K562 (cell line): ENCODE results near the gene SPRY2. TPM values are rescaled to one million over a fixed set of nuclear protein-coding genes. Genes with fewer than 3 reads are reported as not detected.

Experiments used
- ATAC-seq: fragments of 200-7000 bp; cut with Tn5 transposase; 3 replicates; pipeline ENCODE4 v1.9.1; 2020; ENCODE audit warnings: moderate library complexity
- BruUV-seq: library from RNA; stranded (reverse); fragments of 400-500 nt; replicated peaks from 2 replicates; lab custom pipeline; 2021; lab: Mats Ljungman, UMichigan
- CTCF ChIA-PET: fragments of 300-600 bp; formaldehyde crosslinking; extraction: SDS; loops from one replicate; lab custom pipeline; 2021; ENCODE audit warnings: low intra/inter-chr PET ratio; lab: Yijun Ruan, JAX
- POLR2A ChIA-PET: fragments of 300-600, 350-650 bp; sonication (Branson Sonifier 250); formaldehyde crosslinking; extraction: SDS; loops from one replicate; lab custom pipeline; 2021; ENCODE audit warnings: antibody characterized with exemption, inconsistent platforms; lab: Yijun Ruan, JAX
- DNase-seq, 4 experiments: peaks; one replicate each; pipeline versions ENCODE4 v3.0.0 to v3.0.0-alpha.2; 2011 to 2018; ENCODE audit warnings: low spot score in 3 of 4, mixed read lengths in 3 of 4; ENCODE audit errors: extremely low read depth in 1 of 4
- FAIRE-seq: peaks from 2 replicates; lab custom pipeline; 2011; peaks lifted over from hg19 to GRCh38; lab: Jason Lieb, UNC
- H2AFZ ChIP-seq: 2 replicates; pipeline ENCODE4 v1.6.0; 2011; ENCODE audit warnings: low read depth, low read length, control low read depth, inconsistent platforms
- H3K27ac ChIP-seq: fragments of 200-600 bp; 3 replicates; pipeline ENCODE4 v1.8.0; 2011; ENCODE audit warnings: low read depth, mild to moderate bottlenecking, control low read depth, inconsistent platforms, low read length, moderate library complexity, mixed read lengths; ENCODE audit errors: extremely low read depth
- H3K27me3 ChIP-seq, 2 experiments: fragments of 300-600 bp in 1 of 2; 2 replicates in 1 of 2; 3 replicates in 1 of 2; pipeline versions ENCODE4 v1.6.0 to v1.8.0; 2011; ENCODE audit warnings: inconsistent platforms in 2 of 2, low read length in 2 of 2, mild to moderate bottlenecking in 1 of 2, mixed read lengths in 1 of 2, moderate library complexity in 1 of 2; ENCODE audit not compliant: control insufficient read depth in 2 of 2, insufficient read depth in 2 of 2
- H3K36me3 ChIP-seq: fragments of 300-600 bp; 3 replicates; pipeline ENCODE4 v1.8.0; 2011; ENCODE audit warnings: mild to moderate bottlenecking, low read length, inconsistent platforms; ENCODE audit not compliant: control insufficient read depth, insufficient read depth
- H3K4me1 ChIP-seq, 2 experiments: fragments of 200-600 bp in 1 of 2; replicated peaks in 1 of 2; 2 replicates in 1 of 2; 3 replicates in 1 of 2; pipeline versions ENCODE4 v1.5.1 to v1.8.0; 2011; ENCODE audit warnings: inconsistent platforms in 2 of 2, low read length in 2 of 2, mild to moderate bottlenecking in 1 of 2, mixed read lengths in 1 of 2, moderate library complexity in 1 of 2; ENCODE audit not compliant: control insufficient read depth in 2 of 2, insufficient read depth in 2 of 2
- H3K4me2 ChIP-seq: 2 replicates; pipeline ENCODE4 v1.6.1; 2011; ENCODE audit warnings: low read length, control low read depth, inconsistent platforms, mixed read lengths; ENCODE audit not compliant: insufficient read depth
- H3K4me3 ChIP-seq: fragments of 200-600 bp; sonication (generic), shearing (Covaris generic); 2 replicates; pipeline ENCODE4 v1.5.1; 2016; ENCODE audit warnings: control low read depth, inconsistent platforms
- H3K79me2 ChIP-seq: fragments of 200-600 bp; 3 replicates; pipeline ENCODE4 v1.8.0; 2011; ENCODE audit warnings: low read length, inconsistent platforms; ENCODE audit not compliant: control insufficient read depth, insufficient read depth
- H3K9ac ChIP-seq, 2 experiments: 2 replicates each; pipeline versions ENCODE4 v1.6.0 to v1.6.1; 2011; ENCODE audit warnings: low read depth in 2 of 2, low read length in 2 of 2, control low read depth in 1 of 2, inconsistent platforms in 1 of 2, mild to moderate bottlenecking in 1 of 2, mixed read lengths in 1 of 2; ENCODE audit not compliant: insufficient read depth in 1 of 2
- H3K9me1 ChIP-seq: one replicate; pipeline ENCODE4 v1.6.0; 2011; ENCODE audit warnings: inconsistent platforms, mild to moderate bottlenecking, low read length, moderate library complexity; ENCODE audit not compliant: control insufficient read depth, insufficient read depth
- H3K9me3 ChIP-seq: replicated peaks from 2 replicates; pipeline ENCODE4 v1.5.1; 2011; ENCODE audit warnings: low read depth, low read length, inconsistent platforms; ENCODE audit not compliant: control insufficient read depth, insufficient read depth
- H4K20me1 ChIP-seq: replicated peaks from 2 replicates; pipeline ENCODE4 v1.6.1; 2011; ENCODE audit warnings: low read length, inconsistent platforms, mixed read lengths; ENCODE audit not compliant: control insufficient read depth, insufficient read depth
- ATF1 ChIP-seq, 2 experiments: fragments of 450-650 bp in 1 of 2; IDR thresholded peaks; 2 replicates each; pipeline ENCODE4 v1.6.1; 2016; ENCODE audit warnings: missing compliant biosample characterization in 1 of 2, missing genetic modification characterization in 1 of 2
- CBX3 ChIP-seq, 2 experiments: IDR thresholded peaks; 1 replicate in 1 of 2; 2 replicates in 1 of 2; pipeline ENCODE4 v1.6.1; 2012; ENCODE audit warnings: inconsistent platforms in 2 of 2, low read length in 2 of 2, borderline replicate concordance in 1 of 2, control low read depth in 1 of 2
- EWSR1 ChIP-seq: fragments of 450-650 bp; IDR thresholded peaks from 2 replicates; pipeline ENCODE4 v1.6.1; 2018; ENCODE audit warnings: borderline replicate concordance, mild to moderate bottlenecking, low read depth, moderate library complexity; ENCODE audit not compliant: partially characterized antibody
- KHSRP ChIP-seq: fragments of 450-650 bp; IDR thresholded peaks from 2 replicates; pipeline ENCODE4 v1.6.1; 2017
- NFIC ChIP-seq: fragments of 450-650 bp; IDR thresholded peaks from 2 replicates; pipeline ENCODE4 v1.6.1; 2017; ENCODE audit warnings: mild to moderate bottlenecking, inconsistent platforms
- SETDB1 ChIP-seq: IDR thresholded peaks from one replicate; pipeline ENCODE4 v1.6.1; 2012; ENCODE audit warnings: low read length, control low read depth, inconsistent platforms
- SMAD2 ChIP-seq: fragments of 150-350 bp; IDR thresholded peaks from 2 replicates; pipeline ENCODE4 v1.6.1; 2014; ENCODE audit warnings: low read depth, mild to moderate bottlenecking, low read length
- SMAD4 ChIP-seq: fragments of 250-450 bp; sonication (Bioruptor Pico); conservative IDR thresholded peaks from 2 replicates; pipeline ENCODE4 v1.8.0; 2021; ENCODE audit warnings: inconsistent platforms, mild to moderate bottlenecking, moderate library complexity
- SRF ChIP-seq, 2 experiments: fragments of 250-450, 450-650 bp in 1 of 2; sonication (Bioruptor Pico) in 1 of 2; sonication (generic) in 1 of 2; formaldehyde crosslinking; IDR thresholded peaks; 2 replicates each; pipeline versions ENCODE4 v1.5.0 to v1.5.1; 2020 to 2022; ENCODE audit warnings: mild to moderate bottlenecking in 1 of 2, missing genetic modification reagents in 1 of 2
- SRSF7 ChIP-seq: fragments of 200-400 bp; formaldehyde crosslinking; optimal IDR thresholded peaks from 2 replicates; pipeline ENCODE3; 2017; ENCODE audit warnings: mild to moderate bottlenecking, low read depth, low read length
- TAF15 ChIP-seq: fragments of 200-400 bp; formaldehyde crosslinking; IDR thresholded peaks from 2 replicates; pipeline ENCODE4 v1.6.1; 2017; ENCODE audit warnings: mild to moderate bottlenecking, low read depth, low read length, moderate library complexity
- YBX1 ChIP-seq: fragments of 450-650 bp; IDR thresholded peaks from 2 replicates; pipeline ENCODE4 v1.7.1; 2016; ENCODE audit warnings: mild to moderate bottlenecking
- ZNF778 ChIP-seq: fragments of 450-650 bp; formaldehyde crosslinking; IDR thresholded peaks from 2 replicates; pipeline ENCODE4 v1.4.0; 2020; ENCODE audit warnings: mild to moderate bottlenecking, moderate library complexity
- in situ Hi-C: fragments of 300-500 bp; cut with MboI; formaldehyde crosslinking; loops from 4 replicates; pipeline ENCODE4 v1.15.0; 2018; ENCODE audit warnings: inconsistent platforms, mixed read lengths
- intact Hi-C: fragments of 100-400 bp; cut with micrococcal nuclease; formaldehyde crosslinking; loops from 2 replicates; pipeline ENCODE4 v1.14.2; 2022
- polyA plus RNA-seq, 8 experiments: library from polyadenylated mRNA; depleted of rRNA in 4 of 8; stranded (reverse) in 5 of 8; unstranded in 3 of 8; fragments of >200 nt; fragmentation: Nextera tagmentation in 2 of 8; fragmentation: Illumina TruSeq in 1 of 8; extraction: Ambion mirVana in 2 of 8; extraction: Trizol in 1 of 8; gene quantifications; 2 replicates each; pipeline versions ENCODE4 v1.2.1 to v1.2.3, GENCODE V29; 2011 to 2014; ENCODE audit warnings: inconsistent platforms in 1 of 8, missing spikeins in 1 of 8
- total RNA-seq, 7 experiments: library from RNA; depleted of rRNA in 6 of 7; stranded (reverse); fragments of >200 nt in 6 of 7; fragmentation: Illumina TruSeq in 2 of 7; extraction: Trizol in 2 of 7; gene quantifications; 2 replicates each; pipeline versions ENCODE4 v1.2.1 to v1.2.3, GENCODE V29; 2011 to 2021; ENCODE audit warnings: low replicate concordance in 1 of 7
- TF ChIP-seq, protein P1 (sequence below): fragments of 150-350 bp; conservative IDR thresholded peaks from 2 replicates; pipeline ENCODE4 v1.6.1; 2014; ENCODE audit warnings: low read length
- TF ChIP-seq, protein P2 (sequence below): sonication (generic); formaldehyde crosslinking; IDR thresholded peaks from 2 replicates; pipeline ENCODE4 v1.5.0; 2020; ENCODE audit warnings: missing genetic modification reagents
- TF ChIP-seq, protein P3 (sequence below): sonication (generic); formaldehyde crosslinking; IDR thresholded peaks from 2 replicates; pipeline ENCODE4 v1.8.1; 2023; ENCODE audit warnings: missing genetic modification reagents, mild to moderate bottlenecking, borderline replicate concordance

The SPRY2 gene
- total and polyA plus RNA-seq, 9 of the 15 experiments (the other 6 are each of a cell fraction or from before 2014, with no cell fraction given): 1.8 to 7.8 (median 3.4) TPM

DNA sequence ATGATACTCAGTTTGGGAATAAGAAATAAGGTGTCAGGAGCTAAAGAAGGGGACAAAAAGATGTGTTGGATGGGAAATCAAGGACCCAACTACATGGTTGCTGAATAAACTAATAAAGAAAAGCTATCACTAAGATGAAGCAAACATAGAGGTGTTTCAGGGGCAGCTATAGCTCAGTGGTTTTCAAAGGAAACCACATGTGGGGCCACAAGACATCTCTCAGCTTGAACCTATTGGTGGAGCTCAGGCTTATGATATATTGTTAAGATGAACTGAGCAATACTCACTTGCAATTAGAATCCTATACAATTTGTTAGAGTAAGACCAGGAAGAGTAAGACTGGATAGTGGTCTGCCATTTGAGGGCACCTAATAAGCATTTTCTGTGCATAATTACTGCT is 45.1 kb upstream of the SPRY2 start:
- CTCF ChIA-PET: no interaction called here
- no peak for ATAC-seq
- TF ChIP-seq, protein P1, sequence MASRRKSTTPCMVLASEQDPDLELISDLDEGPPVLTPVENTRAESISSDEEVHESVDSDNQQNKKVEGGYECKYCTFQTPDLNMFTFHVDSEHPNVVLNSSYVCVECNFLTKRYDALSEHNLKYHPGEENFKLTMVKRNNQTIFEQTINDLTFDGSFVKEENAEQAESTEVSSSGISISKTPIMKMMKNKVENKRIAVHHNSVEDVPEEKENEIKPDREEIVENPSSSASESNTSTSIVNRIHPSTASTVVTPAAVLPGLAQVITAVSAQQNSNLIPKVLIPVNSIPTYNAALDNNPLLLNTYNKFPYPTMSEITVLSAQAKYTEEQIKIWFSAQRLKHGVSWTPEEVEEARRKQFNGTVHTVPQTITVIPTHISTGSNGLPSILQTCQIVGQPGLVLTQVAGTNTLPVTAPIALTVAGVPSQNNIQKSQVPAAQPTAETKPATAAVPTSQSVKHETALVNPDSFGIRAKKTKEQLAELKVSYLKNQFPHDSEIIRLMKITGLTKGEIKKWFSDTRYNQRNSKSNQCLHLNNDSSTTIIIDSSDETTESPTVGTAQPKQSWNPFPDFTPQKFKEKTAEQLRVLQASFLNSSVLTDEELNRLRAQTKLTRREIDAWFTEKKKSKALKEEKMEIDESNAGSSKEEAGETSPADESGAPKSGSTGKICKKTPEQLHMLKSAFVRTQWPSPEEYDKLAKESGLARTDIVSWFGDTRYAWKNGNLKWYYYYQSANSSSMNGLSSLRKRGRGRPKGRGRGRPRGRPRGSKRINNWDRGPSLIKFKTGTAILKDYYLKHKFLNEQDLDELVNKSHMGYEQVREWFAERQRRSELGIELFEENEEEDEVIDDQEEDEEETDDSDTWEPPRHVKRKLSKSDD: no peak
- TF ChIP-seq EWSR1 (no peak), ATF1 (CRISPR knock-in tag; IDR thresholded peaks at IDR 0.05) (no peak), ATF1 (tag; IDR thresholded peaks at IDR 0.05) (no peak), SMAD2 (no peak), CBX3 (IDR thresholded peaks at IDR 0.05; ENCODE audit: borderline replicate concordance in 1 of 2, low read length in 2 of 2) (no peak), NFIC (no peak), SMAD4 (CRISPR knock-in tag) (no peak), YBX1 (no peak), SRF (CRISPR knock-in tag; IDR thresholded peaks at IDR 0.05) (no peak), KHSRP (no peak), TAF15 (no peak), SETDB1 (no peak), SRSF7 (no peak), ZNF778 (CRISPR knock-in tag) (no peak)
- TF ChIP-seq, protein P2, sequence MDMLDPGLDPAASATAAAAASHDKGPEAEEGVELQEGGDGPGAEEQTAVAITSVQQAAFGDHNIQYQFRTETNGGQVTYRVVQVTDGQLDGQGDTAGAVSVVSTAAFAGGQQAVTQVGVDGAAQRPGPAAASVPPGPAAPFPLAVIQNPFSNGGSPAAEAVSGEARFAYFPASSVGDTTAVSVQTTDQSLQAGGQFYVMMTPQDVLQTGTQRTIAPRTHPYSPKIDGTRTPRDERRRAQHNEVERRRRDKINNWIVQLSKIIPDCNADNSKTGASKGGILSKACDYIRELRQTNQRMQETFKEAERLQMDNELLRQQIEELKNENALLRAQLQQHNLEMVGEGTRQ: no peak
- TF ChIP-seq, protein P3, sequence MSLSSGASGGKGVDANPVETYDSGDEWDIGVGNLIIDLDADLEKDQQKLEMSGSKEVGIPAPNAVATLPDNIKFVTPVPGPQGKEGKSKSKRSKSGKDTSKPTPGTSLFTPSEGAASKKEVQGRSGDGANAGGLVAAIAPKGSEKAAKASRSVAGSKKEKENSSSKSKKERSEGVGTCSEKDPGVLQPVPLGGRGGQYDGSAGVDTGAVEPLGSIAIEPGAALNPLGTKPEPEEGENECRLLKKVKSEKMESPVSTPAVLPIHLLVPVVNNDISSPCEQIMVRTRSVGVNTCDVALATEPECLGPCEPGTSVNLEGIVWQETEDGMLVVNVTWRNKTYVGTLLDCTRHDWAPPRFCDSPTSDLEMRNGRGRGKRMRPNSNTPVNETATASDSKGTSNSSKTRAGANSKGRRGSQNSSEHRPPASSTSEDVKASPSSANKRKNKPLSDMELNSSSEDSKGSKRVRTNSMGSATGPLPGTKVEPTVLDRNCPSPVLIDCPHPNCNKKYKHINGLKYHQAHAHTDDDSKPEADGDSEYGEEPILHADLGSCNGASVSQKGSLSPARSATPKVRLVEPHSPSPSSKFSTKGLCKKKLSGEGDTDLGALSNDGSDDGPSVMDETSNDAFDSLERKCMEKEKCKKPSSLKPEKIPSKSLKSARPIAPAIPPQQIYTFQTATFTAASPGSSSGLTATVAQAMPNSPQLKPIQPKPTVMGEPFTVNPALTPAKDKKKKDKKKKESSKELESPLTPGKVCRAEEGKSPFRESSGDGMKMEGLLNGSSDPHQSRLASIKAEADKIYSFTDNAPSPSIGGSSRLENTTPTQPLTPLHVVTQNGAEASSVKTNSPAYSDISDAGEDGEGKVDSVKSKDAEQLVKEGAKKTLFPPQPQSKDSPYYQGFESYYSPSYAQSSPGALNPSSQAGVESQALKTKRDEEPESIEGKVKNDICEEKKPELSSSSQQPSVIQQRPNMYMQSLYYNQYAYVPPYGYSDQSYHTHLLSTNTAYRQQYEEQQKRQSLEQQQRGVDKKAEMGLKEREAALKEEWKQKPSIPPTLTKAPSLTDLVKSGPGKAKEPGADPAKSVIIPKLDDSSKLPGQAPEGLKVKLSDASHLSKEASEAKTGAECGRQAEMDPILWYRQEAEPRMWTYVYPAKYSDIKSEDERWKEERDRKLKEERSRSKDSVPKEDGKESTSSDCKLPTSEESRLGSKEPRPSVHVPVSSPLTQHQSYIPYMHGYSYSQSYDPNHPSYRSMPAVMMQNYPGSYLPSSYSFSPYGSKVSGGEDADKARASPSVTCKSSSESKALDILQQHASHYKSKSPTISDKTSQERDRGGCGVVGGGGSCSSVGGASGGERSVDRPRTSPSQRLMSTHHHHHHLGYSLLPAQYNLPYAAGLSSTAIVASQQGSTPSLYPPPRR (CRISPR knock-in tag): no peak

More for the DNA sequence above, 45.1 kb upstream of the SPRY2 start:
- no peak overlapping the region for H3K27ac ChIP-seq
- H3K36me3 ChIP-seq: no peaks in the 10 kb centered on the region
- no TSS peak for BruUV-seq
- no peak overlapping the region for H3K9ac ChIP-seq
- H3K79me2 ChIP-seq: no peaks in the 10 kb centered on the region
- FAIRE-seq: no peak
- no peak for DNase-seq
- no peak overlapping the region for H3K4me2 ChIP-seq
- H4K20me1 ChIP-seq: no peaks in the 10 kb centered on the region
- H2AFZ ChIP-seq: no peak overlapping the region
- POLR2A ChIA-PET: no interaction called here
- no peak overlapping the region for H3K4me3 ChIP-seq
- in situ Hi-C loops: no loop called here
- no peaks in the 10 kb centered on the region for H3K9me1 ChIP-seq
- no peaks in the 10 kb centered on the region for H3K9me3 ChIP-seq
- intact Hi-C loops: no loop called here
- no peaks in the 10 kb centered on the region for H3K4me1 ChIP-seq
- H3K27me3 ChIP-seq: no peaks in the 10 kb centered on the region
